OCI-LY7 (cell line): ENCODE results near the gene MGME1. TPM values are rescaled to one million over a fixed set of nuclear protein-coding genes. Genes with fewer than 3 reads are reported as not detected.
A peak's percentile ranks its signal among the peaks of the same experiment; 100 is the strongest.

Source experiments
- BruUV-seq: library from RNA; stranded (reverse); fragments of 400-500 nt; replicated peaks from 2 replicates; lab custom pipeline; 2021; lab: Mats Ljungman, UMichigan
- CTCF ChIA-PET: fragments of 300-600 bp; sonication (Branson Sonifier 250); formaldehyde crosslinking; loops from one replicate; lab custom pipeline; 2022; ENCODE audit warnings: antibody characterized with exemption; ENCODE audit not compliant: unreplicated experiment; lab: Charles Lee
- POLR2A ChIA-PET: fragments of 300-600 bp; sonication (Branson Sonifier 250); formaldehyde crosslinking; loops from one replicate; lab custom pipeline; 2022; ENCODE audit warnings: antibody characterized with exemption; lab: Charles Lee
- DNase-seq: peaks from one replicate; pipeline ENCODE4 v3.0.0-alpha.2; 2015; ENCODE audit warnings: low spot score
- H2AFZ ChIP-seq: fragments of 200-600 bp; sonication (generic), shearing (Covaris generic); 2 replicates; pipeline ENCODE4 v1.6.1; 2014; ENCODE audit warnings: mild to moderate bottlenecking, antibody characterized with exemption, low read length, moderate library complexity
- H3K27ac ChIP-seq: fragments of 200-600 bp; sonication (generic); 2 replicates; pipeline ENCODE4 v1.5.1; 2014; ENCODE audit warnings: mixed run types, low read depth, mild to moderate bottlenecking, moderate library complexity, low read length, inconsistent platforms; ENCODE audit not compliant: poor library complexity, severe bottlenecking
- H3K36me3 ChIP-seq: fragments of 200-600 bp; sonication (generic); 2 replicates; pipeline ENCODE4 v1.6.1; 2014; ENCODE audit warnings: mild to moderate bottlenecking, antibody characterized with exemption, low read length, moderate library complexity, mixed read lengths; ENCODE audit not compliant: insufficient read depth
- H3K4me1 ChIP-seq: fragments of 200-600 bp; sonication (generic); 2 replicates; pipeline ENCODE4 v1.5.1; 2014; ENCODE audit warnings: mild to moderate bottlenecking, low read length; ENCODE audit not compliant: insufficient read depth, poor library complexity, severe bottlenecking
- H3K4me2 ChIP-seq: fragments of 200-600 bp; sonication (generic); 2 replicates; pipeline ENCODE4 v1.6.1; 2014; ENCODE audit warnings: mild to moderate bottlenecking, low read length
- H3K4me3 ChIP-seq: fragments of 200-600 bp; sonication (generic); 2 replicates; pipeline ENCODE4 v1.5.1; 2014; ENCODE audit warnings: mild to moderate bottlenecking, low read depth, low read length; ENCODE audit not compliant: poor library complexity, severe bottlenecking
- H3K79me2 ChIP-seq: fragments of 200-600 bp; sonication (generic); 2 replicates; pipeline ENCODE4 v1.6.1; 2016; ENCODE audit warnings: low read depth, mild to moderate bottlenecking, low read length, moderate library complexity, mixed read lengths; ENCODE audit not compliant: insufficient read depth
- H3K9me2 ChIP-seq: fragments of 200-600 bp; sonication (generic); 2 replicates; pipeline ENCODE4 v1.6.1; 2016; ENCODE audit warnings: mild to moderate bottlenecking, low read length, mixed read lengths; ENCODE audit not compliant: insufficient read depth
- H3K9me3 ChIP-seq: fragments of 200-600 bp; sonication (generic); 2 replicates; pipeline ENCODE4 v1.6.1; 2014; ENCODE audit warnings: mild to moderate bottlenecking, mixed run types, low read length, mixed read lengths
- H4K20me1 ChIP-seq: fragments of 200-600 bp; sonication (generic); 2 replicates; pipeline ENCODE4 v1.6.1; 2014; ENCODE audit warnings: mild to moderate bottlenecking, antibody characterized with exemption, low read length, moderate library complexity, mixed read lengths; ENCODE audit not compliant: insufficient read depth
- EZH2phosphoT487 ChIP-seq: fragments of 200-600 bp; sonication (generic); IDR thresholded peaks from 2 replicates; pipeline ENCODE4 v1.6.1; 2018; ENCODE audit warnings: low read depth, borderline replicate concordance, mild to moderate bottlenecking, mixed run types, antibody characterized with exemption, low read length, moderate library complexity, mixed read lengths
- intact Hi-C: fragments of 100-400 bp; cut with micrococcal nuclease; formaldehyde crosslinking; loops from one replicate; pipeline ENCODE4 v1.10.0; 2022; ENCODE audit not compliant: unreplicated experiment
- total RNA-seq, 2 experiments: library from RNA; depleted of rRNA in 1 of 2; stranded (reverse); fragments of >200 nt in 1 of 2; shearing (Covaris generic) in 1 of 2; gene quantifications; 2 replicates each; pipeline ENCODE4 v1.2.3, GENCODE V29; 2014 to 2022
- TF ChIP-seq, protein P1 (sequence below): fragments of 200-600 bp; sonication (generic); conservative IDR thresholded peaks from 2 replicates; pipeline ENCODE4 v1.5.1; 2014; ENCODE audit warnings: mild to moderate bottlenecking, antibody characterized with exemption, low read length, moderate library complexity, mixed read lengths

Gene MGME1
- total RNA-seq, 2 experiments from 2014 or later, result 46.6 to 80.1 TPM

DNA sequence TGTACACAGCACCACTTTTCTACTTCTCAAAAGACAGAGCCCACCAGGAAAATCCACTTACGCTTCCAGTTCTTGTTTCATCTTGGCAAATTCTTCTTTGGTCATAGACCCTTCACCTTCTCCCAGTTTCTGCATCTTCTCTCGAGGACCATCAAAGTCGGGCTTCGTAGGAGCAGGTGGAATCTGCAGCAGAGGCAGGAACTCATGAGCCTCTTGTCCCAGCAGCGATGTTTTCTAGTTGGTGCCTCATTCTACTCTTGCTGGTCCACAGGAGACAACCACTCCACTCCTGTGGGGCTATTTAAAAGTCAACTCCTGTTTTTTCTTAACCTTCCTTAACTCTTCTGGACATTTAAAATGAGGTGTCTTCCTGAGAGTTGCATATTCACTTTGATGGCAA lies 14.9 kb upstream of the MGME1 start:
- H3K4me2 ChIP-seq, result no peak overlapping the region
- no peak overlapping the region for H3K4me3 ChIP-seq
- ChIA-PET POLR2A (interaction anchor here (0.6 to 3.2 kb wide), 4 partner anchors 9 to 20 kb away, joined by 3 to 13 read pairs (median 7); no protein-coding TSS in a partner anchor), CTCF (no interaction called here)
- H3K9me2 ChIP-seq, result no peaks in the 10 kb centered on the region
- BruUV-seq, result no TSS peak
- intact Hi-C loops, result no loop called here
- H4K20me1 ChIP-seq, result peaks cover 76% of the 10 kb centered on the region
- H3K36me3 ChIP-seq, result peaks cover 100% of the 10 kb centered on the region
- peaks cover 7% of the 10 kb centered on the region; the same call in 1 of the 2 replicates for H3K9me3 ChIP-seq
- H2AFZ ChIP-seq, result no peak overlapping the region
- H3K4me1 ChIP-seq, result peaks cover 81% of the 10 kb centered on the region
- H3K79me2 ChIP-seq, result peaks cover 100% of the 10 kb centered on the region
- DNase-seq, result no peak
- TF ChIP-seq EZH2phosphoT487, result no peak
- TF ChIP-seq, protein P1, sequence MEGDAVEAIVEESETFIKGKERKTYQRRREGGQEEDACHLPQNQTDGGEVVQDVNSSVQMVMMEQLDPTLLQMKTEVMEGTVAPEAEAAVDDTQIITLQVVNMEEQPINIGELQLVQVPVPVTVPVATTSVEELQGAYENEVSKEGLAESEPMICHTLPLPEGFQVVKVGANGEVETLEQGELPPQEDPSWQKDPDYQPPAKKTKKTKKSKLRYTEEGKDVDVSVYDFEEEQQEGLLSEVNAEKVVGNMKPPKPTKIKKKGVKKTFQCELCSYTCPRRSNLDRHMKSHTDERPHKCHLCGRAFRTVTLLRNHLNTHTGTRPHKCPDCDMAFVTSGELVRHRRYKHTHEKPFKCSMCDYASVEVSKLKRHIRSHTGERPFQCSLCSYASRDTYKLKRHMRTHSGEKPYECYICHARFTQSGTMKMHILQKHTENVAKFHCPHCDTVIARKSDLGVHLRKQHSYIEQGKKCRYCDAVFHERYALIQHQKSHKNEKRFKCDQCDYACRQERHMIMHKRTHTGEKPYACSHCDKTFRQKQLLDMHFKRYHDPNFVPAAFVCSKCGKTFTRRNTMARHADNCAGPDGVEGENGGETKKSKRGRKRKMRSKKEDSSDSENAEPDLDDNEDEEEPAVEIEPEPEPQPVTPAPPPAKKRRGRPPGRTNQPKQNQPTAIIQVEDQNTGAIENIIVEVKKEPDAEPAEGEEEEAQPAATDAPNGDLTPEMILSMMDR, result no peak
- no peak overlapping the region for H3K27ac ChIP-seq

DNA sequence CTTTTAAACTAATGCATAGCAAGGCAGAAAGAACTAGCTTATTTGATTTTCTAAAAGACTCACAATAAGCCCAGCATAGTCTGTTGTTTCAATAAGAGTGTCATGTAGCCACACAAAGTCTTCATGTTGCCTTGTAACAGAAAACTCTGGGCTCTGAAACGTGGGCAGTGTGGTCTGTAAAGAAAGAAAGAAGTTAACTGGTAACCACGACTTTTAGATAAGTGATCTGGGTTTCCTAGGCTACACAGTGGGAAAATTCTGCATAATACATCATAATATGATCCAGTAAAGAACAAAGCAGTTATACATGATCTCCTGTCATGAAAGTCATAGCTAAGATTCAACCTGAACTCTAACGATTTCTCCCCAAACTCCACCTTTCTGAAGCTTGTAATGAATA lies 13.5 kb upstream of the MGME1 start:
- Histone ChIP-seq H3K36me3 (peaks cover 100% of the 10 kb centered on the region), H3K27ac (peak overlapping the region; percentile 82), H3K4me1 (peaks cover 82% of the 10 kb centered on the region), H2AFZ (no peak overlapping the region), H3K79me2 (peaks cover 100% of the 10 kb centered on the region), H4K20me1 (peaks cover 72% of the 10 kb centered on the region), H3K9me3 (peaks cover 7% of the 10 kb centered on the region; the same call in 1 of the 2 replicates), H3K9me2 (no peaks in the 10 kb centered on the region), H3K4me3 (peak overlapping the region; percentile 58), H3K4me2 (peak overlapping the region; percentile 80)
- no TSS peak for BruUV-seq
- intact Hi-C loops, result no loop called here
- DNase-seq, result no peak
- ChIA-PET CTCF (interaction anchor here (0.8 kb wide), 1 partner anchor 9 kb away, joined by 3 read pairs; no protein-coding TSS in a partner anchor), POLR2A (interaction anchor here (0.6 to 4.5 kb wide), 11 partner anchors 8 to 441 kb away, joined by 3 to 47 read pairs (median 7); partner anchors contain the start of genes DSTN, RRBP1 and SNX5)
- TF ChIP-seq EZH2phosphoT487, result no peak
- TF ChIP-seq, protein P1, result no peak

DNA sequence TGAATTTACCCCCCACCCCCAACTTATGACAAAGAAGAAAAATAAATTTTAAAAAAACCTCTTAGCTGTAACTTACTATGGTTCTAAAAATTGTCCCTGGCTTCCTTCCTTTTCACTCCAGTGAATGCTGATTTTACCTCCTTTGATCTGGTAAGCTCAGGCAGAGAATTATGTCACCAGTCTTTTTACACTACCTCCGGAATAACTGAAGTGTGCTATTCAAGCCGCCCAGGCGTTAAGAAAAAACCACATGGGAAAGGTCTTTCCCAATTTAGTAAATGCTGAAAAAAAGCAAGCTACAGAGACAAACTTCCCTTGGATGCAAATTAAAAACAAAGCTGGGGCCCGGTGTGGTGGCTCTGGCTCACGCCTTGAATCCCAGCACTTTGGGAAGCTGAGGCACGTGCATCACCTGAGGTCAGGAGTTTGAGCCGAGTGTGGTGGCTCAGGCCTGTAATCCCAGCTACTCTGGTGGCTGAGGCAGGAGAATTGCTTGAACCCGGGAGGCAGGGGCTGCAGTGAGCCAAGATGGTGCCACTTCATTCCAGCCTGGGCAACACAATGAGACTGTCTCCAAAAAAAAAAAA lies 12.6 kb upstream of the MGME1 start:
- Histone ChIP-seq H3K4me1 (peaks cover 83% of the 10 kb centered on the region), H3K79me2 (peaks cover 100% of the 10 kb centered on the region), H3K9me2 (no peaks in the 10 kb centered on the region), H3K4me2 (peak overlapping the region; percentile 80), H3K4me3 (peak overlapping the region; percentile 58), H3K36me3 (peaks cover 100% of the 10 kb centered on the region), H4K20me1 (peaks cover 68% of the 10 kb centered on the region), H2AFZ (no peak overlapping the region), H3K27ac (peak overlapping the region; percentile 82), H3K9me3 (peaks cover 7% of the 10 kb centered on the region; the same call in 1 of the 2 replicates)
- DNase-seq, result peak; percentile 80
- CTCF ChIA-PET, result no interaction called here
- BruUV-seq, result no TSS peak
- TF ChIP-seq, protein P1, result no peak
- TF ChIP-seq EZH2phosphoT487, result no peak
- intact Hi-C loops, result loop anchor here (2.0 kb wide), 1 partner anchor 17 kb away; no protein-coding TSS in a partner anchor
- POLR2A ChIA-PET, result interaction anchor here (0.6 to 4.5 kb wide), 18 partner anchors 10 to 440 kb away, joined by 3 to 47 read pairs (median 4); partner anchors contain the start of genes DSTN, RRBP1 and SNX5
